ENCODE data around the gene PRKG1. TPM values are rescaled to one million over a fixed set of nuclear protein-coding genes. Genes with fewer than 3 reads are reported as not detected.

PRKG1 gene
- total RNA-seq, 1 experiment from 2014 or later, result 10.4 TPM

DNA sequence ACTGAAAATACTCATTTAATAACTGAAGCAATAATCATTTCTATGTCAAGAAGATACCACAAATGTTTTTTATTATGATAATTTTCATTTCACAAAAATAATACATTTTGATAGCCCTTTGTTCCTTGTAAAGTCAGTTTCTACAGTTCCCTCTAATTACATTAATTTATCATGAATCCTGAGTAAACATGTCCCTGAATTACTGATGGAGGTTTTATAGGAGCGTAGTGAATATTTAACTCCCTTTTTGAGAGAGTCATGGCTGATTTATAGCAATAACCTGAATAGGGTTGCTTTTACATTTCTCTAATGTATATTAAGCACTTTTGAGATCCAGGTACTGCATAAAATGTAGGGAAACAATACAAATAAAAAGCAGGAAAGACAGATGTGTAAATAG is 1023.8 kb downstream of the PRKG1 start:
- H3K4me3 Mint-ChIP-seq, result no peak overlapping the region
- no peaks in the 10 kb centered on the region for H3K27me3 ChIP-seq (ENCODE audit: insufficient read depth, low read length)
- H3K9me3 ChIP-seq (ENCODE audit: control insufficient read depth, low read depth, low read length), result no peaks in the 10 kb centered on the region
- H3K27ac ChIP-seq (ENCODE audit: insufficient read length, low read depth, low read length), result no peak overlapping the region
- H2BK12ac ChIP-seq (ENCODE audit: insufficient read length, low read depth, low read length), result no peak overlapping the region
- peaks cover 2 to 6% (median 4%) of the 10 kb centered on the region in 3 experiments; a peak in 6 of 7 replicates for H3K36me3 Mint-ChIP-seq (ENCODE audit: insufficient read depth in 1 of 3, low read depth in 3 of 3)
- no peak overlapping the region for H2AK5ac ChIP-seq (ENCODE audit: insufficient read length, low read length)
- no peak overlapping the region for H3K9ac ChIP-seq (ENCODE audit: extremely low read depth, insufficient read length, low read length)
- no peaks in the 10 kb centered on the region for H3K79me2 ChIP-seq (ENCODE audit: insufficient read depth, low read length)
- H3K79me1 ChIP-seq (ENCODE audit: insufficient read depth, low read depth, low read length, poor library complexity, severe bottlenecking), result no peaks in the 10 kb centered on the region
- H4K5ac ChIP-seq (ENCODE audit: insufficient read length, low read depth, low read length), result no peak overlapping the region
- no peak overlapping the region for H2BK15ac ChIP-seq (ENCODE audit: low read depth, low read length)
- H3K4me1 ChIP-seq (ENCODE audit: insufficient read depth, low read length), result peaks cover 2% of the 10 kb centered on the region; the same call in 1 of the 2 replicates
- H3K4me2 ChIP-seq (ENCODE audit: insufficient read depth, insufficient read length, low read length), result no peak overlapping the region
- no peaks in the 10 kb centered on the region for H3K27me3 Mint-ChIP-seq (ENCODE audit: low read depth)
- H3K18ac ChIP-seq (ENCODE audit: insufficient read length, low read depth, low read length), result no peak overlapping the region
- no CpG with 5 or more reads among the region's 1 CpG for WGBS (ENCODE audit: extremely low coverage, insufficient read length, low lambda C conversion rate)
- no peak overlapping the region for H2BK5ac ChIP-seq (ENCODE audit: insufficient read length, low read length)
- H2BK120ac ChIP-seq (ENCODE audit: low read depth, low read length, poor library complexity, severe bottlenecking), result no peak overlapping the region
- no peak overlapping the region for H3K14ac ChIP-seq (ENCODE audit: insufficient read depth, low read length)
- peaks cover 1% of the 10 kb centered on the region in 2 experiments; a peak in 3 of 5 replicates for H3K9me3 Mint-ChIP-seq
- H2AFZ ChIP-seq (ENCODE audit: low read length), result no peak overlapping the region
- H3K23ac ChIP-seq (ENCODE audit: insufficient read length, low read depth, low read length), result no peak overlapping the region
- H4K8ac ChIP-seq (replicated peaks; ENCODE audit: insufficient read length, low read depth, low read length), result no peak overlapping the region
- no peak for DNase-seq
- H2BK20ac ChIP-seq (ENCODE audit: low read depth, low read length, poor library complexity, severe bottlenecking), result no peak overlapping the region
- H3K27ac Mint-ChIP-seq, result no peak overlapping the region
- H3K4ac ChIP-seq (ENCODE audit: low read depth, low read length), result no peak overlapping the region
- H4K20me1 ChIP-seq (ENCODE audit: control insufficient read depth, insufficient read depth, insufficient read length), result no peaks in the 10 kb centered on the region
- no peak overlapping the region for H4K91ac ChIP-seq (ENCODE audit: insufficient read length, low read depth, low read length)
- H3K4me1 Mint-ChIP-seq, result peaks cover 21 to 29% of the 10 kb centered on the region in 2 experiments
- no peaks in the 10 kb centered on the region for H3K23me2 ChIP-seq (ENCODE audit: insufficient read length, low read depth, low read length, poor library complexity, severe bottlenecking)
- TF ChIP-seq CTCF (conservative IDR thresholded peaks at IDR 0.05), result no peak
- no peak overlapping the region for H3K56ac ChIP-seq (ENCODE audit: insufficient read length, low read depth, low read length)
- no peak overlapping the region for H3T11ph ChIP-seq (ENCODE audit: low read length)

Data from H9 (cell line).